K562 (cell line): ENCODE data around the gene KSR2. TPM values are rescaled to one million over a fixed set of nuclear protein-coding genes. Genes with fewer than 3 reads are reported as not detected.

Source experiments
- ATAC-seq: fragments of 200-7000 bp; cut with Tn5 transposase; 3 replicates; pipeline ENCODE4 v1.9.1; 2020; ENCODE audit warnings: moderate library complexity
- BruUV-seq: library from RNA; stranded (reverse); fragments of 400-500 nt; replicated peaks from 2 replicates; lab custom pipeline; 2021; lab: Mats Ljungman, UMichigan
- CTCF ChIA-PET: fragments of 300-600 bp; formaldehyde crosslinking; extraction: SDS; loops from one replicate; lab custom pipeline; 2021; ENCODE audit warnings: low intra/inter-chr PET ratio; lab: Yijun Ruan, JAX
- POLR2A ChIA-PET: fragments of 300-600, 350-650 bp; sonication (Branson Sonifier 250); formaldehyde crosslinking; extraction: SDS; loops from one replicate; lab custom pipeline; 2021; ENCODE audit warnings: antibody characterized with exemption, inconsistent platforms; lab: Yijun Ruan, JAX
- DNase-seq, 4 experiments: peaks; one replicate each; pipeline versions ENCODE4 v3.0.0 to v3.0.0-alpha.2; 2011 to 2018; ENCODE audit warnings: low spot score in 3 of 4, mixed read lengths in 3 of 4; ENCODE audit errors: extremely low read depth in 1 of 4
- FAIRE-seq: peaks from 2 replicates; lab custom pipeline; 2011; peaks lifted over from hg19 to GRCh38; lab: Jason Lieb, UNC
- H2AFZ ChIP-seq: 2 replicates; pipeline ENCODE4 v1.6.0; 2011; ENCODE audit warnings: low read depth, low read length, control low read depth, inconsistent platforms
- H3K27ac ChIP-seq: fragments of 200-600 bp; 3 replicates; pipeline ENCODE4 v1.8.0; 2011; ENCODE audit warnings: low read depth, mild to moderate bottlenecking, control low read depth, inconsistent platforms, low read length, moderate library complexity, mixed read lengths; ENCODE audit errors: extremely low read depth
- H3K27me3 ChIP-seq, 2 experiments: fragments of 300-600 bp in 1 of 2; 2 replicates in 1 of 2; 3 replicates in 1 of 2; pipeline versions ENCODE4 v1.6.0 to v1.8.0; 2011; ENCODE audit warnings: inconsistent platforms in 2 of 2, low read length in 2 of 2, mild to moderate bottlenecking in 1 of 2, mixed read lengths in 1 of 2, moderate library complexity in 1 of 2; ENCODE audit not compliant: control insufficient read depth in 2 of 2, insufficient read depth in 2 of 2
- H3K36me3 ChIP-seq: fragments of 300-600 bp; 3 replicates; pipeline ENCODE4 v1.8.0; 2011; ENCODE audit warnings: mild to moderate bottlenecking, low read length, inconsistent platforms; ENCODE audit not compliant: control insufficient read depth, insufficient read depth
- H3K4me1 ChIP-seq, 2 experiments: fragments of 200-600 bp in 1 of 2; replicated peaks in 1 of 2; 2 replicates in 1 of 2; 3 replicates in 1 of 2; pipeline versions ENCODE4 v1.5.1 to v1.8.0; 2011; ENCODE audit warnings: inconsistent platforms in 2 of 2, low read length in 2 of 2, mild to moderate bottlenecking in 1 of 2, mixed read lengths in 1 of 2, moderate library complexity in 1 of 2; ENCODE audit not compliant: control insufficient read depth in 2 of 2, insufficient read depth in 2 of 2
- H3K4me2 ChIP-seq: 2 replicates; pipeline ENCODE4 v1.6.1; 2011; ENCODE audit warnings: low read length, control low read depth, inconsistent platforms, mixed read lengths; ENCODE audit not compliant: insufficient read depth
- H3K4me3 ChIP-seq: fragments of 200-600 bp; sonication (generic), shearing (Covaris generic); 2 replicates; pipeline ENCODE4 v1.5.1; 2016; ENCODE audit warnings: control low read depth, inconsistent platforms
- H3K79me2 ChIP-seq: fragments of 200-600 bp; 3 replicates; pipeline ENCODE4 v1.8.0; 2011; ENCODE audit warnings: low read length, inconsistent platforms; ENCODE audit not compliant: control insufficient read depth, insufficient read depth
- H3K9ac ChIP-seq, 2 experiments: 2 replicates each; pipeline versions ENCODE4 v1.6.0 to v1.6.1; 2011; ENCODE audit warnings: low read depth in 2 of 2, low read length in 2 of 2, control low read depth in 1 of 2, inconsistent platforms in 1 of 2, mild to moderate bottlenecking in 1 of 2, mixed read lengths in 1 of 2; ENCODE audit not compliant: insufficient read depth in 1 of 2
- H3K9me1 ChIP-seq: one replicate; pipeline ENCODE4 v1.6.0; 2011; ENCODE audit warnings: inconsistent platforms, mild to moderate bottlenecking, low read length, moderate library complexity; ENCODE audit not compliant: control insufficient read depth, insufficient read depth
- H3K9me3 ChIP-seq: replicated peaks from 2 replicates; pipeline ENCODE4 v1.5.1; 2011; ENCODE audit warnings: low read depth, low read length, inconsistent platforms; ENCODE audit not compliant: control insufficient read depth, insufficient read depth
- H4K20me1 ChIP-seq: replicated peaks from 2 replicates; pipeline ENCODE4 v1.6.1; 2011; ENCODE audit warnings: low read length, inconsistent platforms, mixed read lengths; ENCODE audit not compliant: control insufficient read depth, insufficient read depth
- NCOR1 ChIP-seq: fragments of 450-650 bp; IDR thresholded peaks from 2 replicates; pipeline ENCODE4 v1.6.1; 2016; ENCODE audit warnings: mild to moderate bottlenecking, moderate library complexity
- ZNF174 ChIP-seq: fragments of 250-450 bp; sonication (Bioruptor Pico); IDR thresholded peaks from 2 replicates; pipeline ENCODE4 v1.4.0; 2020; ENCODE audit warnings: mild to moderate bottlenecking
- ZNF408 ChIP-seq: fragments of 250-450 bp; sonication (Bioruptor Pico); IDR thresholded peaks from 2 replicates; pipeline ENCODE4 v1.4.0; 2020; ENCODE audit warnings: low read depth, mild to moderate bottlenecking, moderate library complexity
- WGBS: fragments of 100-300 bp; shearing (Covaris generic); methylation state at CpG from one replicate; pipeline ENCODE4 v1.1.6; 2016; ENCODE audit warnings: low coverage, mixed read lengths; ENCODE audit not compliant: insufficient coverage; ENCODE audit errors: missing lambda C conversion rate; 5-methylcytosine and 5-hydroxymethylcytosine counted together
- in situ Hi-C: fragments of 300-500 bp; cut with MboI; formaldehyde crosslinking; loops from 4 replicates; pipeline ENCODE4 v1.15.0; 2018; ENCODE audit warnings: inconsistent platforms, mixed read lengths
- intact Hi-C: fragments of 100-400 bp; cut with micrococcal nuclease; formaldehyde crosslinking; loops from 2 replicates; pipeline ENCODE4 v1.14.2; 2022
- polyA plus RNA-seq, 8 experiments: library from polyadenylated mRNA; depleted of rRNA in 4 of 8; stranded (reverse) in 5 of 8; unstranded in 3 of 8; fragments of >200 nt; fragmentation: Nextera tagmentation in 2 of 8; fragmentation: Illumina TruSeq in 1 of 8; extraction: Ambion mirVana in 2 of 8; extraction: Trizol in 1 of 8; gene quantifications; 2 replicates each; pipeline versions ENCODE4 v1.2.1 to v1.2.3, GENCODE V29; 2011 to 2014; ENCODE audit warnings: inconsistent platforms in 1 of 8, missing spikeins in 1 of 8
- total RNA-seq, 7 experiments: library from RNA; depleted of rRNA in 6 of 7; stranded (reverse); fragments of >200 nt in 6 of 7; fragmentation: Illumina TruSeq in 2 of 7; extraction: Trizol in 2 of 7; gene quantifications; 2 replicates each; pipeline versions ENCODE4 v1.2.1 to v1.2.3, GENCODE V29; 2011 to 2021; ENCODE audit warnings: low replicate concordance in 1 of 7
- TF ChIP-seq, protein P1 (sequence below): fragments of 150-350 bp; conservative IDR thresholded peaks from 2 replicates; pipeline ENCODE4 v1.6.1; 2014; ENCODE audit warnings: low read length
- TF ChIP-seq, protein P2 (sequence below): fragments of 250-450 bp; sonication (Bioruptor Pico); IDR thresholded peaks from 2 replicates; pipeline ENCODE4 v1.4.0; 2020

KSR2 gene
- total and polyA plus RNA-seq, 9 of the 15 experiments (the other 6 are each of a cell fraction or from before 2014, with no cell fraction given): not detected

DNA sequence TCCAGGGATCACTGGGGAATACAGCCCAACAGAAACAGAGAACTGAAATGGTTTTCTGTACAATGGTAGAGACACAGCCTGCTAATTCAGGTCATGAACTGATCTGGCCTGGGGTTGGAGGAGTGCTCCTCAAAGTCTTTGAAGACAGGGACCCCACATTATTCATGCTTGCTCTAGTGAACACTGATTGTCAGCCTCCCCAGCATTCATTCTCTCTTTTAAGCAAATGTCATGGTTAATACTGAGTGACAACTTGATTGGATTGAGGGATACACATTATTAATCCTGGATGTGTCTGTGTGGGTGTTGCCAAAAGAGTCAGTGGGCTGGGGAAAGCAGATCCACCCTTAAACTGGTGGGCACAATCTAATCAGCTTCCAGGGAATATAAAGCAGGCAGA lies 319.0 kb downstream of the KSR2 start:
- Histone ChIP-seq H3K4me3 (no peak overlapping the region), H3K4me2 (no peak overlapping the region), H3K27ac (no peak overlapping the region), H4K20me1 (no peaks in the 10 kb centered on the region), H3K9ac (no peak overlapping the region), H3K4me1 (no peaks in the 10 kb centered on the region), H3K36me3 (no peaks in the 10 kb centered on the region), H3K9me1 (no peaks in the 10 kb centered on the region), H3K79me2 (no peaks in the 10 kb centered on the region), H3K9me3 (no peaks in the 10 kb centered on the region), H3K27me3 (no peaks in the 10 kb centered on the region; a peak in 1 of 5 replicates), H2AFZ (no peak overlapping the region)
- POLR2A ChIA-PET: no interaction called here
- CTCF ChIA-PET: no interaction called here
- no TSS peak for BruUV-seq
- no peak for DNase-seq
- ATAC-seq: no peak
- in situ Hi-C loops: no loop called here
- no peak for FAIRE-seq
- intact Hi-C loops: no loop called here
- TF ChIP-seq ZNF174 (CRISPR knock-in tag) (no peak), ZNF408 (no peak), NCOR1 (no peak)
- TF ChIP-seq, protein P1, sequence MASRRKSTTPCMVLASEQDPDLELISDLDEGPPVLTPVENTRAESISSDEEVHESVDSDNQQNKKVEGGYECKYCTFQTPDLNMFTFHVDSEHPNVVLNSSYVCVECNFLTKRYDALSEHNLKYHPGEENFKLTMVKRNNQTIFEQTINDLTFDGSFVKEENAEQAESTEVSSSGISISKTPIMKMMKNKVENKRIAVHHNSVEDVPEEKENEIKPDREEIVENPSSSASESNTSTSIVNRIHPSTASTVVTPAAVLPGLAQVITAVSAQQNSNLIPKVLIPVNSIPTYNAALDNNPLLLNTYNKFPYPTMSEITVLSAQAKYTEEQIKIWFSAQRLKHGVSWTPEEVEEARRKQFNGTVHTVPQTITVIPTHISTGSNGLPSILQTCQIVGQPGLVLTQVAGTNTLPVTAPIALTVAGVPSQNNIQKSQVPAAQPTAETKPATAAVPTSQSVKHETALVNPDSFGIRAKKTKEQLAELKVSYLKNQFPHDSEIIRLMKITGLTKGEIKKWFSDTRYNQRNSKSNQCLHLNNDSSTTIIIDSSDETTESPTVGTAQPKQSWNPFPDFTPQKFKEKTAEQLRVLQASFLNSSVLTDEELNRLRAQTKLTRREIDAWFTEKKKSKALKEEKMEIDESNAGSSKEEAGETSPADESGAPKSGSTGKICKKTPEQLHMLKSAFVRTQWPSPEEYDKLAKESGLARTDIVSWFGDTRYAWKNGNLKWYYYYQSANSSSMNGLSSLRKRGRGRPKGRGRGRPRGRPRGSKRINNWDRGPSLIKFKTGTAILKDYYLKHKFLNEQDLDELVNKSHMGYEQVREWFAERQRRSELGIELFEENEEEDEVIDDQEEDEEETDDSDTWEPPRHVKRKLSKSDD: no peak

DNA sequence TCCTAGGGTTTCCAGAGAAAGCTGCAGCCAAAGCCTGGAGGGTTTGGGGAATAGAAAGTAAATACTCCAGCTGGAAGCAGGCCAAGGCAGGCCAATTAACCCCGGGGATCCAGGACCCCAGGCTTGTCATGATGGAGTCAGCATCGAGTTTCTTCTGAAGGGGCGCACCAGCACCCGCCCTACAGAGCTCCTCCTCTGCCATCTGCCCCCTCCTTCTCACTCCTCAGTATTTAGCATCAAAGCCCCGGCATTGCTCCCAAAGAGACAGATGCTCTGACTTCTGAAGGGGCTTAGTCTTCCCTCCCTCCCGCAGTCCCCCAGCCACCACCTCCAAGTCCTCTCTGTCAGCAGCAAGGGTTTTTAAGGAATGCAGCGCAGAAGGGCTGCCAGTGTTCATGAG lies 322.3 kb downstream of the KSR2 start:
- no peaks in the 10 kb centered on the region for H3K4me1 ChIP-seq
- 0% methylated on average over 6 of the region's 7 CpGs for WGBS
- BruUV-seq: no TSS peak
- ATAC-seq (no peak), FAIRE-seq (no peak), DNase-seq (no peak)
- no peaks in the 10 kb centered on the region for H3K9me1 ChIP-seq
- intact Hi-C loops: no loop called here
- in situ Hi-C loops: no loop called here
- H4K20me1 ChIP-seq: no peaks in the 10 kb centered on the region
- ChIA-PET POLR2A (no interaction called here), CTCF (no interaction called here)
- H3K27ac ChIP-seq: no peak overlapping the region
- no peaks in the 10 kb centered on the region for H3K79me2 ChIP-seq
- H3K36me3 ChIP-seq: no peaks in the 10 kb centered on the region
- no peak overlapping the region for H3K4me2 ChIP-seq
- no peaks in the 10 kb centered on the region; a peak in 1 of 5 replicates for H3K27me3 ChIP-seq
- H3K9ac ChIP-seq: no peak overlapping the region
- no peaks in the 10 kb centered on the region for H3K9me3 ChIP-seq
- no peak overlapping the region for H3K4me3 ChIP-seq
- no peak overlapping the region for H2AFZ ChIP-seq
- TF ChIP-seq, protein P2, sequence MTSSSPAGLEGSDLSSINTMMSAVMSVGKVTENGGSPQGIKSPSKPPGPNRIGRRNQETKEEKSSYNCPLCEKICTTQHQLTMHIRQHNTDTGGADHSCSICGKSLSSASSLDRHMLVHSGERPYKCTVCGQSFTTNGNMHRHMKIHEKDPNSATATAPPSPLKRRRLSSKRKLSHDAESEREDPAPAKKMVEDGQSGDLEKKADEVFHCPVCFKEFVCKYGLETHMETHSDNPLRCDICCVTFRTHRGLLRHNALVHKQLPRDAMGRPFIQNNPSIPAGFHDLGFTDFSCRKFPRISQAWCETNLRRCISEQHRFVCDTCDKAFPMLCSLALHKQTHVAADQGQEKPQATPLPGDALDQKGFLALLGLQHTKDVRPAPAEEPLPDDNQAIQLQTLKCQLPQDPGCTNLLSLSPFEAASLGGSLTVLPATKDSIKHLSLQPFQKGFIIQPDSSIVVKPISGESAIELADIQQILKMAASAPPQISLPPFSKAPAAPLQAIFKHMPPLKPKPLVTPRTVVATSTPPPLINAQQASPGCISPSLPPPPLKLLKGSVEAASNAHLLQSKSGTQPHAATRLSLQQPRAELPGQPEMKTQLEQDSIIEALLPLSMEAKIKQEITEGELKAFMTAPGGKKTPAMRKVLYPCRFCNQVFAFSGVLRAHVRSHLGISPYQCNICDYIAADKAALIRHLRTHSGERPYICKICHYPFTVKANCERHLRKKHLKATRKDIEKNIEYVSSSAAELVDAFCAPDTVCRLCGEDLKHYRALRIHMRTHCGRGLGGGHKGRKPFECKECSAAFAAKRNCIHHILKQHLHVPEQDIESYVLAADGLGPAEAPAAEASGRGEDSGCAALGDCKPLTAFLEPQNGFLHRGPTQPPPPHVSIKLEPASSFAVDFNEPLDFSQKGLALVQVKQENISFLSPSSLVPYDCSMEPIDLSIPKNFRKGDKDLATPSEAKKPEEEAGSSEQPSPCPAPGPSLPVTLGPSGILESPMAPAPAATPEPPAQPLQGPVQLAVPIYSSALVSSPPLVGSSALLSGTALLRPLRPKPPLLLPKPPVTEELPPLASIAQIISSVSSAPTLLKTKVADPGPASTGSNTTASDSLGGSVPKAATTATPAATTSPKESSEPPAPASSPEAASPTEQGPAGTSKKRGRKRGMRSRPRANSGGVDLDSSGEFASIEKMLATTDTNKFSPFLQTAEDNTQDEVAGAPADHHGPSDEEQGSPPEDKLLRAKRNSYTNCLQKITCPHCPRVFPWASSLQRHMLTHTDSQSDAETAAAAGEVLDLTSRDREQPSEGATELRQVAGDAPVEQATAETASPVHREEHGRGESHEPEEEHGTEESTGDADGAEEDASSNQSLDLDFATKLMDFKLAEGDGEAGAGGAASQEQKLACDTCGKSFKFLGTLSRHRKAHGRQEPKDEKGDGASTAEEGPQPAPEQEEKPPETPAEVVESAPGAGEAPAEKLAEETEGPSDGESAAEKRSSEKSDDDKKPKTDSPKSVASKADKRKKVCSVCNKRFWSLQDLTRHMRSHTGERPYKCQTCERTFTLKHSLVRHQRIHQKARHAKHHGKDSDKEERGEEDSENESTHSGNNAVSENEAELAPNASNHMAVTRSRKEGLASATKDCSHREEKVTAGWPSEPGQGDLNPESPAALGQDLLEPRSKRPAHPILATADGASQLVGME (CRISPR knock-in tag): no peak
